ENCODE results near the gene EIF2AK2.

GRCh38 chr2:37181726-37182684 lies 25.2 kb upstream of the EIF2AK2 start:
- no peak for TF ChIP-seq CTCF (IDR thresholded peaks at IDR 0.05; ENCODE audit: low read length)
- no peak for TF ChIP-seq EZH2 (optimal IDR thresholded peaks at IDR 0.05; ENCODE audit: low read depth, low read length)
- TF ChIP-seq EZH2phosphoT487 (IDR thresholded peaks at IDR 0.05; ENCODE audit: low read length), result no peak

Data from MM.1S (cell line).